Superior temporal gyrus (tissue), 1 donor: ENCODE data around the gene RUNX1.

Source experiments
- DNase-seq: peaks from one replicate; pipeline ENCODE4 v3.0.0-alpha.2; 2016; ENCODE audit errors: extremely low spot score

RUNX1 gene

DNA sequence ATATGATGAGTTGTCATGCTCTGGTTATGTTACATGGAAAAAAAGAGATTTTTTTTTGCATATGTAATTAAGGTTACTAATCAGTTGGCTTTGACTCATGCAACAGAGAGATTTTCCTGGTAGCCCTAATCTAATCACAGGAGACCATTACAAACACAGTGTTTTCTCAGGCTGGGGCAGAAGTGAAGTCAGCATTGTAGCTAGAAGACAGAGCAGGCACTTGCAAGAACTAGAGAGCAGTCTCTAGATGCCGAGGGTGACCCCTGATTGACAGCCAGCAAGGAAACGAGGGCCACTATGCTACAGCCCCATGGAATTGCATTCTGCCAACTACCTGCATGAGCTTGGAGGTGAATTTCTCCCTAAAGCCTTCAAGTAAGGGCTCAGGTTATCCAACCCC lies 151.3 kb downstream of the RUNX1 start:
- no peak for DNase-seq

DNA sequence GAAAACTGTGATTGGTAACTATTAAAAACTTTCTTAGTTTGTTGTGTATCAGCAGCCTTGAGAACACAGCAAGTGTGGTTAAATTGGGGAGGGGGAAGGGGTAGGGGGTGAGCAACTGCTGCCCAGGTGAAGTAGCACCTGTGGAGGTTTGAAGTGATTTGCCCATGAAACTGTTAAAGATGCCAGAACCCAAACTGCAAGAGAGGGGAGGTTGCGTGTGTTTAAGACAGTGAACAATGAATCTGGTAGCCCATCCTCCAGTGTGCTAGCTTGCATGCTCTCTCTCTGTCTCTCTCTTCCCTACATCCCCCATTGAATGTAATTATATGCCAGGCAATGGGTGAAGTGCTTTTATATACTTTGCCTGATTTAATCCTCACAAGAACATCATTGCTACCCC lies 154.7 kb downstream of the RUNX1 start:
- no peak for DNase-seq

GRCh38 chr21:34892209-34892608 lies 156.9 kb downstream of the RUNX1 start:
- no peak for DNase-seq

DNA sequence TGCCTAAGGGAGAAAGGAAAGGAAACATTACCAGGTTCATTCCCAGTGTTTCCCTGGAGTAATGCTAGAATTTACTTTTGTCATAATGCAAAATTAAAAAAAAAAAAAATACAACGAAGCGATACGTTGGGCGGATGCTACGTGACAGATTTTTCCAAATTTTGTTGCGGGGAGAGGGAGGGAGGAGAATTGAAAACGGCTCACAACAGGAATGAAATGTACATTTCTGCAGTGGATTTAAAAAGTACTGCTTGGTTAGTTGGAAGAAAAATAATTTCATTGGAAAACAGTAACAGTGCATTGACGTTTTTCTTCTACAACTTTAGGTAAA lies 157.5 kb downstream of the RUNX1 start:
- DNase-seq, result no peak

GRCh38 chr21:34890724-34891612 lies 158.1 kb downstream of the RUNX1 start:
- DNase-seq, result no peak

GRCh38 chr21:34890470-34890723 lies 158.7 kb downstream of the RUNX1 start:
- DNase-seq, result no peak

DNA sequence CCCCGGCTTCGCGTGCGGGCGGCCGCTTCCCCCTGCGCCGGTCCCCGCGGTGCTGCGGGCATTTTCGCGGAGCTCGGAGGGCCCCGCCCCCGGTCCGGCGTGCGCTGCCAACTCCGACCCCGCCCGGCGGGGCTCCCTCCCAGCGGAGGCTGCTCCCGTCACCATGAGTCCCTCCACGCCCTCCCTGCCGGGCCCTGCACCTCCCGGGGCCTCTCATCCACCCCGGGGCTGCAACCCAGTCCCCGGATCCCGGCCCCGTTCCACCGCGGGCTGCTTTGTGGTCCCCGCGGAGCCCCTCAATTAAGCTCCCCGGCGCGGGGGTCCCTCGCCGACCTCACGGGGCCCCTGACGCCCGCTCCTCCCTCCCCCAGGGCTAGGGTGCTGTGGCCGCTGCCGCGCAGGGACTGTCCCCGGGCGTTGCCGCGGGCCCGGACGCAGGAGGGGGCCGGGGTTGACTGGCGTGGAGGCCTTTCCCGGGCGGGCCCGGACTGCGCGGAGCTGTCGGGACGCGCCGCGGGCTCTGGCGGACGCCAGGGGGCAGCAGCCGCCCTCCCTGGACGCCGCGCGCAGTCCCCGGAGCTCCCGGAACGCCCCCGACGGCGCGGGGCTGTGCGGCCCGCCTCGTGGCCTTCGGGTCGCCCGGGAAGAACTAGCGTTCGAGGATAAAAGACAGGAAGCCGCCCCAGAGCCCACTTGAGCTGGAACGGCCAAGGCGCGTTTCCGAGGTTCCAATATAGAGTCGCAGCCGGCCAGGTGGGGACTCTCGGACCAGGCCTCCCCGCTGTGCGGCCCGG lies 159.2 kb downstream of the RUNX1 start:
- DNase-seq, result no peak

DNA sequence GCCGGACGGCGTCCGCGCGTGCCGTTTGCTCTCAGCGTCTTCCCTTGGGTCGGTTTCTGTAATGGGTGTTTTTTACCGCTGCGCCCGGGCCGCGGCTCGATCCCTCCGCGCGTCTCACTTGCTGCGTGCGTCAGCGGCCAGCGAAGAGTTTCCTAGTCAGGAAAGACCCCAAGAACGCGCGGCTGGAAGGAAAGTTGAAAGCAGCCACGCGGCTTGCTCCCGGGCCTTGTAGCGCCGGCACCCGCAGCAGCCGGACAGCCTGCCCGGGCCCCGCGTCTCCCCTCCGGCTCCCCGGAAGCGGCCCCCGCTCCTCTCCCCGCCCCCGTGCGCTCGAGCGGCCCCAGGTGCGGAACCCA lies 159.8 kb downstream of the RUNX1 start:
- no peak for DNase-seq

DNA sequence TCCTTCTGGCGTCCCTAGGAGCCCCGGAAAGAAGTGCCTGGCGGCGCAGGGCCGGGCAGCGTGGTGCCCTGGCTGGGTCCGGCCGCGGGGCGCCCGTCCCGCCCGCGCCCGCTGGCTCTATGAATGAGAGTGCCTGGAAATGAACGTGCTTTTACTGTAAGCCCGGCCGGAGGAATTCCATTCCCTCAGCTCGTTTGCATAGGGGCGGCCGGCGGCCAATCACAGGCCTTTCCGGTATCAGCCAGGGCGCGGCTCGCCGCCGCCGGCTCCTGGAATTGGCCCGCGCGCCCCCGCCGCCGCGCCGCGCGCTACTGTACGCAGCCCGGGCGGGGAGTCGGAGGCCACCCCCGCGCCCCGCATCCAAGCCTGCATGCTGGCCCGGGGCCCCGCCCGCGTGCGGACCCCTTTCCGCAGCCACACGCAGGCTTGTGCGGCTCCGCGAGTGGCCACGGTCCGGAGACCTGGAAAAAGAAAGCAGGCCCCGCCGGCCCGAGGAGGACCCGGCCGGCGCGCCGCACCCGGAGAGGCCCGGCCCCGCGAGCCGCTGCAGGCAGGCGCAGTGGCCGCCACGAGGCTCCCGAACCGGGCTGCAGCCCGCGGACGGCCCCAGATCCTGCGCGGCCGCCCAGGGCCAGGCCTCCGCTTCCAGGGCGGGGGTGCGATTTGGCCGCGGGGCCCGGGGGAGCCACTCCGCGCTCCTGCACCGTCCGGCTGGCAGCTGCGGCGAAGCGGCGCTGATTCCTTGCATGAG lies 160.4 kb downstream of the RUNX1 start:
- no peak for DNase-seq

DNA sequence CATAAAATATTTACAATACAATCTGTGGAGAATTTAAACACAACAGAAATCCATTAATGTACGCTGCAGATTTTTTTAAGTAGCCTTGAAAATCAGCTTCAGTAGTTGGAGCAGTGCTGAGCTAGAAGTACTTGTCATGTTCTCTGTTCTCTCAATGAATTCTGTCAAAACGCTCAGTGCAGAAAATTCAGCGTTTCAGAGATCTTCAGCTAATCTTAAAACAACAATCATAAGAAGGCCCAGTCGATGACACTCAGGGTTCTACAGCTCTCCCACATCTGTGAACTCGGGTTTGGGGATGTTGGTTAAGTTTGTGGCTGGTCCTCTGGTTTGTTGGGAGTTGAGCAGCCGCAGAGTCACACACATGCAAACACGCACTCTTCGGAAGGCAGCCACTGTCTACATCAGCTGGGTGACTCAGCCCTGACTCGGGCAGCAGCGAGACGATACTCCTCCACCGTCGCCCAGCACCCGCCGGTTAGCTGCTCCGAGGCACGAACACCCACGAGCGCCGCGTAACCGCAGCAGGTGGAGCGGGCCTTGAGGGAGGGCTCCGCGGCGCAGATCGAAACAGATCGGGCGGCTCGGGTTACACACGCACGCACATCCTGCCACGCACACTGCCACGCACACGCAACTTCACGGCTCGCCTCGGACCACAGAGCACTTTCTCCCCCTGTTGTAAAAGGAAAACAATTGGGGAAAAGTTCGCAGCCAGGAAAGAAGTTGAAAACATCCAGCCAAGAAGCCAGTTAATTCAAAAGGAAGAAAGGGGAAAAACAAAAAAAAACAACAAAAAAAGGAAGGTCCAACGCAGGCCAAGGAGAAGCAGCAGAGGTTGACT lies 161.2 kb downstream of the RUNX1 start:
- no peak for DNase-seq

DNA sequence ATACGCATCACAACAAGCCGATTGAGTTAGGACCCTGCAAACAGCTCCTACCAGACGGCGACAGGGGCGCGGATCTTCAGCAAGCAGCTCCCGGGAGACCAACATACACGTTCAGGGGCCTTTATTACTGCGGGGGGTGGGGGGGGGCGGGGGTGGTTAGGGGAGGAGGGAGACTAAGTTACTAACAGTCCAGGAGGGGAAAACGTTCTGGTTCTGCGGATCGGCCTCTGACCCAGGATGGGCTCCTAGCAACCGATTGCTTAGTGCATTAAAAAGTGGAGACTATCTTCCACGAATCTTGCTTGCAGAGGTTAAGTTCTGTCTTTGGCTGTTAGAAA lies 162.0 kb downstream of the RUNX1 start:
- DNase-seq, result no peak

DNA sequence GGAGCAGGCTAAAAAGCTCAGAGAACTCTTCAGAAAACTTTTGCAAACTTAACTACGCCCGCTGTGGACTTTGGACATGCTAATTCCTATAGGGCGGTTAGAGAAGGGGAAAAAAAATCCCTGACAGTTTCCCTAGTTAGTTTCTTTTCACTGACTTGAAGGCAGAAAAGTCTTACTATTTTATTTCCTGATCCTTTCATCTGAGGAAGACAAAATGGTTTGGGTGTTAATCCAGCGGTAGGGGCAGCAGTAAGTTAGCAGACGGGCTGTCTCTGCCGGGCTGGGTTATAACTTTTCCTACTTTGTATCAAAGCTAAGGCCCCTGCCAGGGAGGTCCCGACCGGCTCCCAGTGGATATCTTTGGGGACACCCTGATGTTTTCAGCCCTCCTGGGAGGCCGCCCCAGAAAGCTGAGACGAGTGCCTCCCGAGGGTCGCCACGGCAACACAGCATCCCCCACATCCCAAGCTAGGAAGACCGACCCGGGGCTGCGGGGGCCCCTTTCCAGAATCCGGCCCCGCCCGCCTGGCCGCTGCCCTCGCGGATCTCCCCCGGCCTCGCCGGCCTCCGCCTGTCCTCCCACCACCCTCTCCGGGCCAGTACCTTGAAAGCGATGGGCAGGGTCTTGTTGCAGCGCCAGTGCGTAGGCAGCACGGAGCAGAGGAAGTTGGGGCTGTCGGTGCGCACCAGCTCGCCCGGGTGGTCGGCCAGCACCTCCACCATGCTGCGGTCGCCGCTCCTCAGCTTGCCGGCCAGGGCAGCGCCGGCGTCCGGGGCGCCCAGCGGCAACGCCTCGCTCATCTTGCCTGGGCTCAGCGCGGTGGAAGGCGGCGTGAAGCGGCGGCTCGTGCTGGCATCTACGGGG lies 162.6 kb downstream of the RUNX1 start:
- DNase-seq, result no peak

DNA sequence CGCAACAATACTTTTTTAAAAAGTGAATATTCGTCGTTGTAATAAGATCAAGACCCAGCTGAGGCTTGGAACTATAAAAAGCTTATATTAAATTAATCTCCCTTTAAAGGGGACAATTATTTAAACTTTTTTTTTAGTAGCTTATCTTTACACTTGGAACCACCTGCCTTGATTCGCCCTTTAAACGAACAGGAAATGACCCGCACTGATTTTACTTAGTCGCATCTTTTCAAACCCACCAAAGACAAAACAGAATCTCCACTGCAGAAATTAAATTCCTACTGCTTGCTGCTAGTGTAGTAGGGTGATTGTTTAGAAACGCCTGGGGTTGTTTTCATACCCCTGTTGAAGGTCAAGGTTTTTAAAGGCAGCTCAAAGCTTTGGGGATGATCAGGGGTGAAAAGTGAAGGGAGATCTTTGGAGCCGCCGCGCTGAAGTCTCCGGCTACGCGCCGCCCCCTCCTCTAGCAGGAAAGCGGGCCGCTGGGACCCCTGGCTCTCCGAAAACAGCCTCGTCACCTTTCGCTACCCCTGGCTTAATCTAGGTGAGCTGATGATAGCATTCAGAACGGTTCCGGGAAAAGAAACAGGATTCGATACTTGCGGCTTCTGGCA lies 163.4 kb downstream of the RUNX1 start:
- DNase-seq, result no peak

DNA sequence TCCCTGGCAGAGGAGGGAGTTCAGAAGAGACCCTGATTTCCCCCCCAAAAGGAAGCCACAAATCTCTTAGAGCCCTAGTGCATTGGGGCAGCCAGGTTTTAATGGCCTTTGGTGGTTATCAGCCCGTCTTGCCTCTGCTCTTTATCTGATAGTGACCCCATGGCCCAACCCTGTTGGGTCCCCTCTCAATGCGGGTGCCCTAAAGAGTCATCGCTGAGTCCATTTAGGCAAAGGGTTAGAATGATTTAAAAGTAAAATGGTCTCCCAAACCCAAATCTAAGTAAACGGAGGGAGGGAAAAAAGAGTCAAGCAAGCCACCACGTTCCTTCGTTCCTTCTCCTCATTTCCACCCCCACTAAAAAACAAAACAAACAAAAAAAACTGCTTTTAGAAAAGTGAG lies 164.0 kb downstream of the RUNX1 start:
- no peak for DNase-seq

- DNase-seq, result no peak
These were observed 164.7 kb downstream of the RUNX1 start for GRCh38 chr21:34884346-34884929.

- DNase-seq, result no peak
These were observed 165.4 kb downstream of the RUNX1 start for GRCh38 chr21:34883491-34884271.

- DNase-seq, result no peak
These were observed 166.4 kb downstream of the RUNX1 start for GRCh38 chr21:34882719-34883131.

DNA sequence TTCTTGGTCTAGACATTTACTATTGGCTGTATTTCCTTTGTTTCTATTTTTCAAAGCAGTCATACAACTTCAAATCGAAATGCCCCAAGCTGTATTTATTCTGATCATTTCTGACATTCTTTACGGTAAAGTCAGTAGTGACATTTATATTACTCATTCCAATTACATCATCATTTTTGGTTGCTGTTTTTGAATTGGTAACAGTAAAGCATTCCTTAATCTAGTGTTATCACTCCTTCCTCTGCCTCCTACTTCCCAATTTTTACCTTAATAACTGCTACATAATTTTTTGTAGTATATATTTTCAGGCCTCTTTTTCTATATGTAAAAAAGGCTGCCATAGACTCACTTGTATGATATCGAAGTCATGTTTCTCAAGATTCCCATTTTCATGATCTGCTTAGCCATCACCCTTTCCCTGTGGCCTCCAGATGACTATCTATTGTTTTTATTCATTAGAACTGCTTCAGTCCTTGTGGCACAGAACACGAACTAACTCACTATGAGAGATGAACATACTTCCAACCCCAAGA lies 167.2 kb downstream of the RUNX1 start:
- no peak for DNase-seq

DNA sequence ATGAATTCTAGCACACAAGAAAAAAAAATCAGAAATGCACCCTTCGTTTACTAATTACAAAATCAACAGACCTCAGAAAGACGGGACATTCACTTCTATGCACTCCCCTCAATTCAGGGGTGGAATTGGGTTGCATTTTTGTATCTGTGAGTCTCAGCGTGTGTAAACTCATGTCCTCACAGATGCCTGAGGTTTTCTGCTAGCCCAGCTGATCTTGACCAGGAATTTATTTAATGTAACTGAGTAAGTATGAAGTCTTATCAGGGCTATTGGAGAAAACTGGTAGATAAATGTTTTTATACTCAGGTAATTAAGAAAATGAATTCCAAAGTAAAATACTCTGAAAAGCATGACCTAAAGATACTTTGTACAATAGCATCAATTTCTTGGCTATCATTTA lies 167.7 kb downstream of the RUNX1 start:
- DNase-seq, result no peak
